PC-3 (cell line): Measurements from ENCODE around the gene PHKA1.

Experiments used
- CTCF ChIP-seq: fragments of 300-600 bp; sonication (generic); conservative IDR thresholded peaks from 2 replicates; pipeline ENCODE4 v1.5.1; 2017; ENCODE audit warnings: antibody characterized with exemption, low read depth, mild to moderate bottlenecking, low read length
- EZH2 ChIP-seq: fragments of 300-600 bp; sonication (generic); IDR thresholded peaks from one replicate; pipeline ENCODE4 v1.6.1; 2017; ENCODE audit warnings: antibody characterized with exemption, mild to moderate bottlenecking, low read length; ENCODE audit not compliant: unreplicated experiment
- EZH2phosphoT487 ChIP-seq: fragments of 300-600 bp; sonication (generic); IDR thresholded peaks from 2 replicates; pipeline ENCODE4 v1.6.1; 2018; ENCODE audit warnings: mild to moderate bottlenecking, antibody characterized with exemption, low read length, borderline replicate concordance

- TF ChIP-seq EZH2 (no peak), CTCF (no peak; the same call in 1 of the 2 replicates), EZH2phosphoT487 (no peak)
Observed at GRCh38 chrX:72573158-72573511, 141.0 kb downstream of the PHKA1 start.
